AG04449 (cell line): Measurements from ENCODE around the gene ANKUB1.

Experiments
- CTCF ChIA-PET: fragments of 350-600 bp; formaldehyde crosslinking; extraction: SDS; loops from one replicate; lab custom pipeline; 2021; ENCODE audit warnings: antibody characterized with exemption; lab: Yijun Ruan, JAX
- POLR2A ChIA-PET: fragments of 400-600, 350-600 bp; formaldehyde crosslinking; extraction: SDS; loops from one replicate; lab custom pipeline; 2020; ENCODE audit warnings: antibody characterized with exemption, inconsistent platforms; lab: Yijun Ruan, JAX
- DNase-seq: peaks from one replicate; pipeline ENCODE4 v3.0.0-alpha.2; 2010; ENCODE audit warnings: low read depth, low spot score
- H3K4me3 ChIP-seq: 2 replicates; pipeline ENCODE4 v1.5.1; 2011; ENCODE audit warnings: low read depth, mild to moderate bottlenecking, control low read depth, low read length
- CTCF ChIP-seq: IDR thresholded peaks from one replicate; pipeline ENCODE4 v1.5.1; 2011; ENCODE audit warnings: mild to moderate bottlenecking, moderate library complexity, low read length, control low read depth, inconsistent platforms; ENCODE audit not compliant: insufficient read depth; ENCODE audit errors: missing control alignments

The ANKUB1 gene

GRCh38 chr3:149763565-149764195 is 28.7 kb downstream of the ANKUB1 start:
- no peak for TF ChIP-seq CTCF
- no peak overlapping the region for H3K4me3 ChIP-seq
- no peak for DNase-seq
- ChIA-PET POLR2A (no interaction called here), CTCF (interaction anchor here (0.6 to 17.8 kb wide), 9 partner anchors 10 to 268 kb away, joined by 3 to 369 read pairs (median 10); partner anchors contain the start of gene COMMD2)

DNA sequence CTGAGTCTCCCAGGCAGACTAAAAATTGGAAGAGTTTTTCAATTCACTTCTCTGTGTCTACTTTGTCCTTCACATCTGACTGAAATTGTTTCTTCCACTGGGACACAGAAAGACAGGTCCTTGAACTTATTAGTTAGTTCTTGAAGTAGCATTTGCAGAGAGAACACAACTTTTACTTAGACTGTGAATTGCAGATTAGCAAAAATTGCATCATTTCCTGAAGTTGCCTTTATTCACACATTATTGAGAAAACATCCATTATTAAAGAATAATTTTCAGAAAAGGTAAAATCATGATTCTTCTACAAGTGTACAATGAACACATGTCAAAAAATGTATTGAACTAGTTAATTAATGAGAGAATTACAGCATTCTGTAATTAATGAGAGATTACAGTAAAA is 38.6 kb downstream of the ANKUB1 start:
- POLR2A ChIA-PET, result no interaction called here
- TF ChIP-seq CTCF, result no peak
- H3K4me3 ChIP-seq, result no peak overlapping the region
- DNase-seq, result no peak
- CTCF ChIA-PET, result interaction anchor here (1.0 to 3.4 kb wide), 5 partner anchors 18 to 234 kb away, joined by 3 to 45 read pairs (median 8); no protein-coding TSS in a partner anchor

DNA sequence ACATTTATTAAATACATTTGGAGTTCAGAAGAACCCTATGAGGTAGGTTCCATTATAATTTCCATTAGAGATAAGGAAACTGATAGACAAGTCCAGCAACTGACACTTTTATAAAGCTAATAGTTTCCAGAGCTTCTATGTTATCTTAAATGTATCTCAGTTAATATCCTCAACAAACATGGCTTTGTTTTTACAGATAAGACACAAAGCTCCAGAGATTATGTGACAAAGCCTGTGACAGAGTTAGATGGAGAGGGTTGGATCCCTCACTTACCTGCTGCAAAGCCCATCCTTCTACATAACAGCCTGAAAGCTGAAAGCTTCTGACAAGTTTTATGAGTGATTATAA is 39.6 kb downstream of the ANKUB1 start:
- ChIA-PET POLR2A (interaction anchor here (0.6 to 1.3 kb wide), 3 partner anchors 155 to 218 kb away, joined by 3 to 4 read pairs (median 3); no protein-coding TSS in a partner anchor), CTCF (interaction anchor here (0.6 to 3.4 kb wide), 20 partner anchors 10 to 258 kb away, joined by 3 to 45 read pairs (median 8); no protein-coding TSS in a partner anchor)
- no peak for DNase-seq
- no peak for TF ChIP-seq CTCF
- peak overlapping the region; percentile 98 for H3K4me3 ChIP-seq

GRCh38 chr3:149752051-149752787 is 40.1 kb downstream of the ANKUB1 start, which contains the start of gene COMMD2:
Gene COMMD2 (minus strand): TSS chr3:149752489. CDS start chr3:149752444, 45 bp downstream.
- ChIA-PET CTCF (interaction anchor here (0.7 to 3.4 kb wide), 21 partner anchors 9 to 257 kb away, joined by 3 to 45 read pairs (median 8); no protein-coding TSS in a partner anchor), POLR2A (interaction anchor here (0.6 to 1.3 kb wide), 4 partner anchors 154 to 221 kb away, joined by 3 to 4 read pairs (median 3); no protein-coding TSS in a partner anchor)

DNA sequence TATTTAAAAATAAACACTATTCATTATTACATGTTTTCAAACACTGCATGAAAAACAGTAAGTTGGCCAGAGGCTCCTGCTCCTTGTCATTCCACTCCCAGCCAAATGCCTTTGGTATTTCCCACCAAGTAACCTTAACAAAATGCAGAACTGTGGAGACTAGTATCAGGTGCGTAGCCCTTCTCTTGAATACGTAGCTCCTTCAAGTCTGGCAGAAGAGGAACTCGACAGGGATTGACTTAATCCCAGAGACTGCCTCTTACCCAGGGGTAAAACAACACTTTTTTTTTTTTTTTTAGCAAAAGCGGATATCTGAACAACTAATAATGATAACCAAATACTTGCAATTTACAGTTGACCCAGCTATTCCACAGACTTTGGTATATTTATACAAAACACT is 40.8 kb downstream of the ANKUB1 start:
- no peak for TF ChIP-seq CTCF
- peak overlapping the region; percentile 98 for H3K4me3 ChIP-seq
- ChIA-PET POLR2A (interaction anchor here (1.0 to 1.3 kb wide), 2 partner anchors 217 to 221 kb away, joined by 3 read pairs; no protein-coding TSS in a partner anchor), CTCF (interaction anchor here (0.7 to 3.4 kb wide), 15 partner anchors 8 to 256 kb away, joined by 3 to 45 read pairs (median 9); no protein-coding TSS in a partner anchor)
- no peak for DNase-seq

More at GRCh38 chr3:149752051-149752787, 40.1 kb downstream of the ANKUB1 start, which contains the start of gene COMMD2:
- TF ChIP-seq CTCF, result no peak
- H3K4me3 ChIP-seq, result peak within 1 kb of the TSS; percentile 98
- DNase-seq, result no peak
